ENCODE results near the gene PIGR.

The PIGR gene

GRCh38 chr1:206954459-206955342 lies 8.4 kb upstream of the PIGR start:
- no peaks in the 10 kb centered on the region for H3K4me1 ChIP-seq (ENCODE audit: insufficient read depth, low read length)
- no peaks in the 10 kb centered on the region for H4K20me1 ChIP-seq (ENCODE audit: insufficient read depth, low read length)
- H3K79me2 ChIP-seq (ENCODE audit: insufficient read depth, low read length), result no peaks in the 10 kb centered on the region
- ATAC-seq (ENCODE audit: insufficient read depth, low read depth) (peak; percentile 58), DNase-seq (no peak)
- no peak overlapping the region for H3K9ac ChIP-seq (ENCODE audit: low read depth, low read length)
- no peak overlapping the region for H3K4me3 ChIP-seq (ENCODE audit: low read depth in 1 of 2, low read length in 2 of 2)
- no peaks in the 10 kb centered on the region for H3K9me3 ChIP-seq (ENCODE audit: insufficient read depth, low read length, severe bottlenecking)
- H3K27ac ChIP-seq (ENCODE audit: low read length), result no peak overlapping the region
- H3K4me2 ChIP-seq (ENCODE audit: insufficient read depth, low read length), result no peak overlapping the region
- no peaks in the 10 kb centered on the region for H3K36me3 ChIP-seq (ENCODE audit: insufficient read depth, low read length)
- H3K27me3 ChIP-seq (ENCODE audit: insufficient read depth, low read length, poor library complexity), result no peaks in the 10 kb centered on the region
- TF ChIP-seq CTCF (IDR thresholded peaks at IDR 0.05; ENCODE audit: borderline replicate concordance, extremely low read depth, low read length, poor library complexity, severe bottlenecking) (no peak), EZH2 (IDR thresholded peaks at IDR 0.05; ENCODE audit: borderline replicate concordance, low read depth, low read length, severe bottlenecking) (no peak)
- H2AFZ ChIP-seq (ENCODE audit: low read depth, low read length), result no peak overlapping the region

- Histone ChIP-seq H3K27me3 (ENCODE audit: insufficient read depth, low read length, poor library complexity) (no peaks in the 10 kb centered on the region), H3K27ac (ENCODE audit: low read length) (no peak overlapping the region), H3K36me3 (ENCODE audit: insufficient read depth, low read length) (no peaks in the 10 kb centered on the region), H3K9me3 (ENCODE audit: insufficient read depth, low read length, severe bottlenecking) (no peaks in the 10 kb centered on the region), H3K4me3 (ENCODE audit: low read depth in 1 of 2, low read length in 2 of 2) (no peak overlapping the region), H4K20me1 (ENCODE audit: insufficient read depth, low read length) (no peaks in the 10 kb centered on the region), H3K4me2 (ENCODE audit: insufficient read depth, low read length) (no peak overlapping the region), H3K4me1 (ENCODE audit: insufficient read depth, low read length) (no peaks in the 10 kb centered on the region), H2AFZ (ENCODE audit: low read depth, low read length) (no peak overlapping the region), H3K9ac (ENCODE audit: low read depth, low read length) (no peak overlapping the region), H3K79me2 (ENCODE audit: insufficient read depth, low read length) (no peaks in the 10 kb centered on the region)
- ATAC-seq (ENCODE audit: insufficient read depth, low read depth) (no peak), DNase-seq (no peak)
- TF ChIP-seq EZH2 (IDR thresholded peaks at IDR 0.05; ENCODE audit: borderline replicate concordance, low read depth, low read length, severe bottlenecking), result no peak
- TF ChIP-seq CTCF (IDR thresholded peaks at IDR 0.05; ENCODE audit: borderline replicate concordance, extremely low read depth, low read length, poor library complexity, severe bottlenecking), result no peak
Measured at GRCh38 chr1:206953626-206954025, 7.4 kb upstream of the PIGR start.

- H3K4me1 ChIP-seq (ENCODE audit: insufficient read depth, low read length), result no peaks in the 10 kb centered on the region
- DNase-seq, result no peak
Measured at GRCh38 chr1:206953126-206953525, 6.9 kb upstream of the PIGR start.

More at GRCh38 chr1:206953126-206953525, 6.9 kb upstream of the PIGR start:
- Histone ChIP-seq H3K27me3 (ENCODE audit: insufficient read depth, low read length, poor library complexity) (no peaks in the 10 kb centered on the region), H4K20me1 (ENCODE audit: insufficient read depth, low read length) (no peaks in the 10 kb centered on the region), H2AFZ (ENCODE audit: low read depth, low read length) (no peak overlapping the region), H3K4me3 (ENCODE audit: low read depth in 1 of 2, low read length in 2 of 2) (no peak overlapping the region), H3K27ac (ENCODE audit: low read length) (no peak overlapping the region), H3K9me3 (ENCODE audit: insufficient read depth, low read length, severe bottlenecking) (no peaks in the 10 kb centered on the region), H3K4me2 (ENCODE audit: insufficient read depth, low read length) (no peak overlapping the region), H3K9ac (ENCODE audit: low read depth, low read length) (no peak overlapping the region), H3K79me2 (ENCODE audit: insufficient read depth, low read length) (no peaks in the 10 kb centered on the region), H3K36me3 (ENCODE audit: insufficient read depth, low read length) (no peaks in the 10 kb centered on the region)
- no peak for TF ChIP-seq CTCF (IDR thresholded peaks at IDR 0.05; ENCODE audit: borderline replicate concordance, extremely low read depth, low read length, poor library complexity, severe bottlenecking)
- no peak for TF ChIP-seq EZH2 (IDR thresholded peaks at IDR 0.05; ENCODE audit: borderline replicate concordance, low read depth, low read length, severe bottlenecking)
- ATAC-seq (ENCODE audit: insufficient read depth, low read depth), result no peak

Measured in DND-41 (cell line).